Smooth muscle cell of the brain vasculature (primary cell): ENCODE data around the gene GRIN2C.

ENCODE experiments used
- DNase-seq: peaks from one replicate; pipeline ENCODE4 v3.0.0-alpha.2; 2012; ENCODE audit warnings: low read depth, low spot score

Gene GRIN2C

DNA sequence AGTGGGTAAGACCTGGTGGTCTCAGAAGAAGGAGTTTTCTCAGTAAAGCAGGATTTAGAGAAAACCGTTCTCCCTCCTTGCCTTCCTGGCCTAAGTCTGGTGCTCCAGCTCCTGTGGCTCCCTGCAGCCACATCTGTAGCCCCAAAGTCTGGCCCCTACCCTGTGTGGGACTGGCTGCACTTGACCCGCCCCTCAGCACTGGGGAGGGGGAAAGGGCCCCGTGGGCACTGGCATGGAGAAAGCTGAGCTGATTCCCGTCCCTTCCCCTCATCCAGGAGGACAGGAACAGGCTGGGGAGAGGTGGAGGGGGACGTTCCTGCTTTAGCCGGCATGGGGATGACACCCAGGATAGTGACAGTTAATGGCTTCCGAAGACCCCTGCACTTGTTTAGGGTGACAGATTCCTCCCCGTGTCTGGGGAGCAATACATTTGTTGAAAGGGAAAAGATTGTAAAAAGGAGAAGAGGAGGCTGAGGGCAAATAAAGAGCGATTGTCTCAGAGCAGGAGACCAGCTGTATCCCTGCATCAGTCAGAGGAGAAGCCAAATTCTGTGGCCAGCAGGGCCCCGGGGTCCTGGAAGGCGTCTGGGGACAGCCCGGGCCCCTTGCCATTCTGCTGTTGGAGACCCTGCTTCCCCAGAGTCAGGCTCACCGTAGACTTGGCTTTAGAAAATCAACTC lies 37.9 kb downstream of the GRIN2C start:
- DNase-seq: no peak

DNA sequence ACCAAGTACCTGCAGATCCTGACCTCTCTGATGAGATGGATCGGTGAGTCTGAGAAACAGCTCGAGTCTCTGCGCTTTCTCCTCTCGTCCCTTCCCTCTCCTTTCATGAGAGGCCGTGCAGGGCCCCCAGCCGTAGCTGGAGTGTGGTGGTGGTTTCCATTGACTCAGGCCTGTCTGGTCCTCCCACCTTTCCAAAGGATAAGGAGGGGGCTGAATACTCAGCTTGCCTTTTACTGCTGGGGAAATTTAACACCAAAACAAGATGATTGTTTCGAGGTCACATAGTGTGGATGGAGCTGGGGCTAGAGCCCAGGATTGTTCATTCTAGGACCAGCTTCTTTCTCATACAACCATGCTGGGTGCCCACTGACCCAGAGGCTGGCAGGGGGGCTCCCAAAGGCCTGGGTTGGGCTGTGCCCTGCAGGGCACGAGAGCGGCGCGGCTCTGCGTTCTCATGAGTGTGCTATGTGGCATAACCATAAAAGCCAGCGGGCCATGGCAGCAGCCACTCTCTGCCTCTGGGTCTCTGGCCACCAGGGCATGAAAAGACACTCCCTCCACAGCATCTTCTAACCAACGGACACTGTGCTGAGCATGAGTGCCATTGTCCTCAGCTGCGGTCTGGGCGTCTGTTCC lies 39.8 kb downstream of the GRIN2C start:
- no peak for DNase-seq

DNA sequence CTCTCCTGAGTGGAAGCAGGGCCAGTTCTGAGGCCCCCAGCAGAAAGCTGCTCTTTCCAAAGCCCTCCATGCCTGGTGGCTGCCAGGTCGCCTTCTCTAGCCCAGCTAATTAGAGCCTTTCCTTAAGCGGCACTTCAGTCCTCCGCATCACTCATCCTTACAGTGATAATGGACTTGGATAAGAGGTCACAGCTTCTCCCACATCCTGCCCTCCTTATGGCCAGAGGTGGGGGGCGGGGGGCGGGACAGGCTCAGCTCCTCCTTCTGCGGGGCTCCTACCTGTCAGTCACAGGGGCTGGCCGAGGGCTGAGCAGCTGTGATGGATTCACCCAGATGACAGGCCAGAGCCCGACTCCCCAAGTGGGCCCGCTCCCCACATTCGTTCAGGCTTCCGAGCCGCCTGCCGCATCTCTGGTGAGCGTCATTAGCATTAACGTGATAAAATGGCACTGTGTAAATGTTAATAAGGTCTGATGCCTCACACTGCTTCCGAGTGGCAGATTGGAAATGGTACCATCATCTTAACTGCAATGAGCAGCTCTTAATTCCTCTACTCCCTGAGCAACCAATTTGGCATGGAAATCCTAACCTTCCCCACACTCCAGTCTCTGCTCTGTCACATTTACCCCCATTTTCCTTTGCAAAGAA lies 41.3 kb downstream of the GRIN2C start:
- DNase-seq: no peak

DNA sequence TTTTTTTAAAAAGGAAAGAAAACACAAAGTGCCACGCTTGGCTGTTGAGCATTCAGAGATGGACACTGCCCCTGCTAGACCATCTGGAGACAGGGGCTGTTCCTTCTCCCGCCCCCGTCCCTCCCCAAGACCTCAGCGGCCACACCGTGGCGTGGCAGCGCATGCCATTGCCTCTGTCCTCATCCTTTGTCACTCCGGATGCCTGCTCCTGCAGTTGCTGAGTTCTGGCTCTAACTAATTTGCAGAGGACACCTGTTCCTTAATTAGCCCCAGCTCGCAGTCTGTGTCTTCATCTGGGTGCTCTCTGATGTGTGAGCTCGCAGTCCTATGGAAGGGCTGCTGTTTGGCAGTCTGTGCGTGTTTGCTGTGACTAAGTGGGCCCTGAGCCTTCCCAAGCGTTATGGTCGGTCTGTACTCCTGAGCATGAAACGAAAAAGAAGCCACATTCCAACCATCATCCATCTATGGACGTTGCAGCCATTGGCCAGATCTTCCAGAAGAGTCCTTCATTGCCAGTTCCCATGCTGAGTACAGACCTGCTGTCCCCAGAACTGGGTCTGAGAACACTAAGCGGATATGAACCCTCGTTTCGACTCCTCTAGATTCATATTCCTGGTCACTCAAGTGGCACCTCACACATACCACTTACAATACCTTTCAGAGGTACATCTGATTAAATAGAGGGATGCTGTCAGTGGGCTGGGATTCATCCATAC lies 42.6 kb downstream of the GRIN2C start:
- DNase-seq: no peak

DNA sequence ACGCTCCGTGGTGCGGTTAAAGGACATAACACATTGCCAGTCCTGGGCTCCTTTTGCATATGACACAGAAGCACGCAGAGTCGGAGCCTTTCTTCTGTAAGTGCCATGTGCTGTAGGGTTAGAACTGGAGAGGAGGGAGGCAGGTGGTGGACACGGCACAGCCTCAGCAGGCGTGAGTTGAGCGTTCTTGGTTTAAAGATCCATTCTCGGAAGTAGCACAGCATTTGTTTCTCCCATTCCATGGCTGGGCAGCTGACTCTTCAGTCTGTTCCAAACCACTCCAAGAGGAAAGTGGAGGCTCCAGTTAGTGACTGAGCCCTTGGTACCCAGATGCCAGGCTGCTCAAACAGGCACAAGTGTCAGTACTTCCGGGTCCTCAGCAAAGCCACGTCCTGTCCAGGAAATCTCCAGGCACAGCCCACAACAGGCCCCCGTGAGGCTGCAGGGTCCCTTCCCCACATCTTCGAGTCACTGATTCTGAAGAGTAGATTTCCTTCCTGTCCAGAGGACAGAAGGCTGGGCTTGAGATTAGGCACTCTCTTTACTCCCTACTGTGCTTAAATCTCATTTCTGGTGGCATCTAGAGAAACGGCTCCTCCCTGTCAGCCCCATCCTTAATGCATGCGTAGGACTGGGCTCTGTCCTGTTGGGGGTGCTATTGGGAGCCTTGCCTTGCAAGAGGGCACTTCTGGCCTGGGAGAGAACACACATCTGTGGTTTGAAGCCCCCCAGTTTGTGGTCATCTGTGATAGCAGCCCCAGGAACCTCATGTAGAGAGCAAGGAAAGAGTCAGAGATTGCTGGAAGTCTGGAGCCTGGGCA lies 43.9 kb downstream of the GRIN2C start:
- DNase-seq: no peak

DNA sequence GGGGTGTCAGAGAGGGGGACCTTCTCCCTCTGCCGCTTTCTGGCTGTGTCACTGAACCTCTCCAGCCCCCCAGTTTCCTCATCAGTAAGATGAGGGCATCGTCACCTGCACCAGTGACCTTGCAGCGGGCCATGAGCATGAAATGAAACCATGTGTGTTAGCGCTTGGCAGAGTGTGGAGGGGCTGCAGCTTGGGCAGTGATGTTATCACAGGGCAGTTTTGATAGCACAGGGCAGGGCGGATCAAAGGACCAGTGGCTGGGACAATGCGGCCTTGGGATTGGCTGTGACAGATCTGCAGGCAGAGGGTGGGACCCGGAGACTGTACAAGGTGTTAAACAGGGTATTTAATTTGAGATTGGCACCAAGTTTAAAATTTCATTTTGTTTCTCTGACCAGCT lies 44.6 kb downstream of the GRIN2C start:
- no peak for DNase-seq

DNA sequence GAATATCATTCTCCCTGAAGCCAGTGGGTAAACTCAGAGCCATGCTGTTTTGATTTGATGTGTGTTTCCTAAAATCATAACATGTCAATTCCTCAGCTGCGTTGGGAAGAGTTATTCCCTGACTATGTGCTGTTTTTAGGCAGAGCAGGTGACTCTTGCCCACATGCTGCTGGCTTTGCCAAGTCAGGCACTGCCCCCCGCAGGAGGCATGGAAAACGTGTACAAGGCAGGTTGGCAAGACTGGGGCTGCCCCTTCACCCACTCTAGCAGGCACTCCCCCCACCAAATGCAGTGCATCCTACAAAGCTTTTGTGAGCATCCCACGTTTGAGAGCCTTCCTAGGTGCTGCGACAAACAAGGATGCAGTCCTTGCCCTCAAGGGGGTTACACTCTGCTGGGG lies 45.2 kb downstream of the GRIN2C start:
- no peak for DNase-seq

DNA sequence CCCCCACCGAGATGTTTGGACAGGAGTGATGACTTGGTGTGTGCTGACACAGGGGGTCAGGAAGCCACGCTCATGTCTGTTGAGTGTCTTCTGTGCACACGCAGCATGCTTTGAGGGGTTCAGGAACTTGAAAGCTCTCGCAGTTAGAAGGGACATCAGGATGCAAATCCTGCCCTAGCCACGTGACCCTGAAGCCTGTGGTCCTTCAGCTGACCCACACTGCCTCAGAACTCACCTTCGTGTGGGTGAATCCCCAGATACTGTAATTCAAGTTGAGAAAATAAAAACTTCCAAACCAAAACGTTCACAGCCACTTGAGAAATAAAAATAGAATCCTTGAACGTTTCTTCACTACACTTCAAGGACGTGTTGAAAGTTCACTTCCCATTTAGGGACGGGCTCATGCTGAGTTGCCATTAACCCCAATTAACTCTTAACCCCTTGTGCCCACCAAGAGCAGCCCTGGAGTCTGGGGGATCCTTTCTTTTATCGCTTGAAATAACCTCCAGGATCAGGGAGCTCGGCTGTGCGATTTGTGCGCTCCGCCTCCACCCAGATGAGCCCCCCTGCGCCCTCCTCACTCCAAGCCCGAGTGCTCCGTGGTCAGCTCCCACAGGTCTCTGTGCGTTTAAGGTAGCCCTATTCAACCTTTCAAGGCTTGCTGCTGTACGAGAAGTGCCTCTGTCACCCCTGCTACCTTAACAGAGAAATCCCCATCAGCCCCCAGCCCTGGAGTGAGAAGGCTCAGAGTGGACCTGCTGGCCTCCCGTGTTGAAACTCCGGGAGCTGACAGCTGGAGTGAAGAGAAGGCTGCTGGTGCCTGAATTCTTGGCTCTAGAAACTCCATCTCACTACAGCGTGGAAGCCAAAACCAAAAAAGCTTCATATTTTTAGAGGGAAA lies 47.3 kb downstream of the GRIN2C start:
- DNase-seq: no peak

DNA sequence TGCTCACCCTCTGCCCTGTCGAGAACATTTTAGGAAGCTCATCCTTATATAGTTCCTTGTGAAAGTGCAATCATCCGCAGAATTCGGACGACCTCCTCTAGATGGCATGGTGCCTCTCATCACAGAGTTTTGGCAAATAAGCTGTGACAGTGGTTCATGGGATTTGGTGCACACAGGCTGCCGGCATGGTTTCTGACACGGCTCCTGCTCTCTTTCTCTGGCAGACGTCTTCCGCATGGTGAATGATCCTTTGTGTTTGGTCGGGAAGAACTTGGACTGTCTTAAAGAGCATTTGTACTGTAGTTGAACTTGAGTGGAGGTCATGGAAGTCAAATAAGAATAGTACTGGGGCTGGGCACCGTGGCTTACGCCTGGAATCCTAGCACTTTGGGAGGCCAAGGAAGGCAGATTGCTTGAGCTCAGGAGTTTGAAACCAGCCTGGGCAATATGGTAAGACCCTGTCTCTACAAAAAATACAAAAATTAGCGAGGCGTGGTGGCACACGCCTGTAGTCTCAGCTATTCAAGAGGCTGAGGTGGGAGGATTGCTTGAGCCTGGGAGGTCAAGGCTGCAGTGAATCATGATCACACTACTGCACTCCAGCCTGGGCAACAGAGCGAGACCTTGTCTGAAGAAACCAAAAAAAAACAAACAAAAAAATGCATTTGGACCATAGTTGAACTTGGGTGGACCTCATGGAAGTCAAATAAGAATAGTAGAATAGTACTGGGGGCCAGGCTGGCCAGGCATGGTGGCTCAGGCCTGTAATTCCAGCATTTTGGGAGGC lies 48.8 kb downstream of the GRIN2C start:
- no peak for DNase-seq

DNA sequence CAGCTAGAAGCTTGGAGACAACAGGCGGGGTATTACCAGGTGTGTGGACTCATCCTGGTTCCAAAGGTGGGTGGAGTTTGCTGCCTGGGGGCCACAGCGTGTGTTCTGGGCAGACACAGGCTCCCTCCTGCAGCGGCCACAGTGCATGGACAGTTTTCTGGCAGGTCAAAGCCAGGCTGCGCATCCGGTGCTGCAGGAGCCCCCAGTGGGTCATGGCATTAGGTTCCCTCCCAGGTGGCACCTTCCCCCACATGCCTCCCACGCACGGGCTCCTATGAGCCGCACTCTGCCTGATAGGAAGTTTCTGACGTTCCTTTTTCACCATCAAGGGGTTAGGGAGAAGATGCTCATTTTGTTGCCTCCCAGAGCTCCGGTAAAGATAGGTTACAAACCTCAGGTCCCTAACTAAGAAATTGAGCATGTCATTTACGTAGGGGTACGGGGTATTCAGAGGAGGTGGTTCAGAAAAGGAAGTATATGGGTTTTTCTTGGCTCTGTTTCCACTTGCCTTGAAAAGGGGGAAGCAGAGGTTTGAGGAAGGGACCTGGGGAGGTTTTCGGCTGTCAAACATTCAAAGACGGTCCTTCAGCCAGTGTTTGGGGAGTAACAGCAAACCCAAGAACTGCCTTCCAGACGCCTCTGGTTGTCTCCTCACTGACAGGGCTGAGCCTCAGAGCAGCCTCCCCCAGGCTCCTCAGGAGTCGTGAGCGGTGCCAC lies 50.8 kb downstream of the GRIN2C start:
- no peak for DNase-seq

DNA sequence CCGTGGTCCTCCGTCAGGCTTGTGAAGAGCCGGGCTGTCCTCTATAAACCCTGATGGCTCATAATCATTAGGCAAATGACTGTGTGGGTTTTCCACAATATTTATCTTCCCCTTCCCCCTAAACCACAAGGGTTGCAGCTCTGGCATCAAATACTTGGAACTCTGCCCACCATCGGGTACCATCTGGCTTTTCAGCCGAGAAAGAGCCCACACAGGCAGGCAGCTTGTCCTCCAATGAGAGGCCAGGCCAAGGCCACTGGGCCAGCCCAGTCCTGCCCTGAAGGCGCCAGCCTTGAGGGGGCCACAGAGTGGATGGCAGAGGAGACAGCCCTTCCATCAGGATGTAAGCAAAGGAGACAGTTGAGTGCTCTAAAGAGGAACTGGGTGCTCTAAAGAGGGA lies 51.8 kb downstream of the GRIN2C start:
- no peak for DNase-seq

DNA sequence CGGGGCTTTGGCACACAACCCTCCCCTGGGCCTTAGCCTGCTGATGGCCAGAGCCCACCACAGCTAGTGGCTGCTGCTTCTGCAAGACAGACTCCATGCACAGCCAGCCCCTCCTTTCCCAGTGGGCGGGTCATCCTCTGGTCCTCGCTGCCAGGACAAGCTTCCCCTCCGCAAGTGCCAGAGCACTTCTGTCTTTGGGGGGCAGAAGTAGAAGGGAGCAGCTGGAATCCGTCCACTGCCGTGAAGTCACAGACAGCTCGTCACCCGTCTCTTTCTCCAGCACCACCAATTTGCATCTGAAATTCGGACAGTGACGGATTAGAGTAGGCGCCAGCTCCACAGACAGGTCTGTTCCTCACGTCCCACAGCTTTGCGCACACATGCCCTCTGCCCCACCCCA lies 52.2 kb downstream of the GRIN2C start:
- DNase-seq: no peak

DNA sequence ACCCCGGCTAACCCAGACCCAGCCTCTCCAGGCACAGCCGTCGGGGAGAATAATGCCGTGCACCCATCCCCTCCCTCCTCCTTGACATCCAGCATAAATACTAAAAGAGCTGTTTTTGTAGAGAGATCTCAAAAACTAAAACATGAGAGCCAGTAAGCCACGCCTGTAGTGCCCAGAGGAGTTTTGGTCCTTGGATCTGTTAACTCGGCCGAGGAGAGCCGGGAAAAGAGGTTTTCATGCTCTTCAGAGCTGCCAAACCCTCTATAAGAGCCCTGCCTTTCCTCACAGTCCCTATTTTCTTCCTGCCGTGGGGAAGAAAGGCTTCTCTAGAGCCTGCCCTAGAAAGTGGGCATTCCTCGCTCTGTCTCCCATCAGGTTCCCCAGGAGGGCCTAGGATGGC lies 53.4 kb downstream of the GRIN2C start:
- DNase-seq: no peak

DNA sequence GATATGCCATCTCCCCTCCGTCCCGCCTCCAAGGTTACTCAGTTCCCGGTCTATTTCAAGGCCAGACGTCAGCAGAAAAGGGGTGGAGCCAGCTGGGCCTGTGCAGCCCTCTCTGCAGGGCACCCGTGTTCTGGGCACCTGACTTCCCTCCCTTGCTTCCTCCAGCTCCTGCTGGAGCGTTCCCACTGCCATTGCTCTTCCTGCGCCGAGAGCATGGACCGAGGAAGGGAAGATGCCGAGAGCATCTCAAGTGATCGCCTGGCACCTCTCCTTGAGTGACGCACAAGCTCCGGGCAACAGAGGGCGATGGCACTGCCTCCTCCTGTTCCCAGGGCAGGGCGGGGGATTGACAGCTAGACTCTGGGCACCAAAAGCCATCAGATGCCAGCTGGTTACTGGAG lies 54.1 kb downstream of the GRIN2C start:
- DNase-seq: no peak

DNA sequence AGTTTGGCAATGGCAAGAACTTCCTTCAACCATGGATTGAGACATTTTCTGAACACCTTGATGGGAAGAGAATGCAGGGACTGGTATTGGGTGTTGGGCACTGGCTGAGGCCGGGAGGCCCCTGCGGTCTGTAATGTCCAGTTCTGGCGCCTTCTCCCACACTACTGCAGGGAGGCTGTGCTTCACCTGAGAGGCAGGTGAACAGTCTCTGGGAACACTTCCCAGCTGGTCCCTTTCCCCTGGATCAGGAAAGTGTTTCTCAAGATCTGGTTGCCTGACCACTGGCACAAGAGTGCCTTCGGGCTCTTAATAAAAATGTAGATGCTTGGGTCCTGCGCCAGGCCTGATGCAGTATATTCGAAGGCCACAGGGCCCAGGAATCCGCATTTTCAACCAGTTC lies 55.0 kb downstream of the GRIN2C start:
- no peak for DNase-seq

DNA sequence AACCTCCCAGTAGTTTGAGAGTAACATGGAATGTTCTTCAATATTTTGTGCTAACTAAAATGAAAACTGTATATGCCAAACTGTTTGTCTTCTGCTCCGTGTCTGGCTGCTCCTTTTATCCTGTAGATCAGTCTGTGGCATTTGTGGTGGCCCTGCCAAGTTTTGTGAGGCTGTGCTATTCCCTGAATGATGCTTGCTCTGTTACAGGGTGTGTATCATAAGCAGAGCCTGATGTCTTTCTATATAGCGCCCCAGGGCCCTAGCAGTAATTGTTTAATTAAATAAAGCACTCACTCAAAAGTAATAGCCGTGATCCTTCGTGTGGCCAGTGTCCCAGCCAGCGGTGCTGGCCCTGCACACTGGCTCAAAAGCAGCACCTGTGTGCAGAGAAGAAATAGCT lies 55.7 kb downstream of the GRIN2C start:
- DNase-seq: no peak

DNA sequence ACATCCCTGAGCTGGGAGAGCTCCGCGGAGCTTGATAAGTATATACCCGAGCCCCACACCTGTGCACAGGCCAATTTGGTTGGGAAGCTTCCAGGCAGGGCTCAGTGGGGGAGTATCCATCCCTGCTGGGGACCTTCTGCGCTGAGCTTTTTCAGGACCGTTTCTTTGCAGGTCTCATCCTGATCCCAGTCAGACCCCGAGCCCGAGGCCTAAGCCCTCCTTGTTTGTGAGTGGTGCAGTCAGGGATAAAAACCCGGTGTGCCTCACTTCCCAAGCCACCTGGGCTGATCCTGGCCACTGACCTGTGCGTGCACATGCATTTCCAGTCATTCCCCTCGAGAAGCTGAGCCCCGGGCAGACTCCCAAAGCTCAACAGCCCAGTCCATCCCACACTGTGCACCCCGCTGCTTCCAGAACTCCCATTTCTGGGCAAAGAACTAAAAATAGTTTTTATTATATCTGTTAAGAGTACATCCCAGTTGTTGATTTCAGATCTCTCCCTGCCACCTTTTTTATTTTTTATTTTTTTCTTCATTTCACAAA lies 56.2 kb downstream of the GRIN2C start:
- no peak for DNase-seq

DNA sequence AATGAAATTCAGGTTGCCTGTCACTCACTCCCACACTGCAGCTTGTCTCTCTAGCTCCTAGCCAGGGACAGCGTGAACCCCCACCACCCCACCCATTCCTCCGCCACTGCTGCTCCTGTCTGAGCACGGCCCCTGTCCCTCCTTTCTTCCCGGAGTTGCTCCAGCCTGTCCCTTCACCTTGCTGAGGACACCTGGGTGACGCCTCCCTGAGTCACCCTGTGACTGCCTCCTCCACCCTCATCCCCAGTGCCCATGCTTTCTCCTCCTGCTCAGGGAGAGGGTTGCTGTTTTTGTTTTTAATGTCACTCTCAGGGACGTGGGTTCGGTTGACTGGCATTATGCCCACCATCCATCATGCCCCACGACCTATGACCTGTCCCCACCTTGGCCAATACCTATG lies 57.8 kb downstream of the GRIN2C start:
- no peak for DNase-seq

DNA sequence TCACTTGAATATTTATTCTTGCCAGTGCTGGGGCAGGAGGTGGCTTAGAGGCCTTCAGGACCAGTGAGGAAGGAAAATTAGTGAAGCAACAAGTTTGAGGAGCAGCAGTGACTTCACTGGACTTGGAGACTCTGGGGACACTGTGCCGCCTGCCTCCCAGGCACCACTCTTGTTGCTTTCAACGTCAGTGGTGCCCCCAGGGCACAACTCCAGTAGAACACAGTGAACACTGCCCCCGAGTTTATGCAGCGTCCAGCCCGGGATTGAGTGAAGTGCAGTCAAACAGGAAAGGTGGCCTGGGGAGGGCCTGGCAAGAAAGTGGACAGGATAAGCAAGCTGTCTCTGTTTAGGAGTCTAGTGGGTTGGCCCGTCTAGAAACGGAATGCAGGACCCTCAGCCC lies 59.2 kb downstream of the GRIN2C start:
- no peak for DNase-seq
